Measurements from ENCODE around the gene KANSL1. TPM values are rescaled to one million over a fixed set of nuclear protein-coding genes. Genes with fewer than 3 reads are reported as not detected.

Gene KANSL1
- total RNA-seq, 1 experiment from 2014 or later, result 47.6 TPM

DNA sequence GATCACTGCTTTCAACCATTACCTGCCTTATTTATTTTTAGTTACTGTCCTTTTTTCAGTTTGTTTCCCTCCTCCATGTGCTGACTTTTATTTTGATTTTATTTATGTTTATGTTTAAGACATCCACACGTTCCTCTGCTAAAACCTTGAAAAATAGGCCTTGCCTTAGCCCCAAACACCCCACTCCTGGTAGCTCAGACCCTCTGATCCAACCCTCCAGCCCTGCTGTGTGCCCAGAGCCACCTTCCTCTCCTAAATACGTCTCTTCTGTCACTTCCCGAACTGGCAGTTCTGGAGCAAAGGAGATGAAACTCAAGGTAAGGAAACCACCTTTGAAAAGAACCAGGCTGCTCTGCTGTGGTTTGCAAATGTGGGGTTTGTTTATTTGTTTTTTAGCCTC, 203.5 kb downstream of the KANSL1 start:
- Histone ChIP-seq H3K79me2 (ENCODE audit: low read length) (no peaks in the 10 kb centered on the region), H3K36me3 (ENCODE audit: low read depth, low read length) (no peaks in the 10 kb centered on the region), H3K9me3 (ENCODE audit: low read length) (no peaks in the 10 kb centered on the region), H3K4me1 (ENCODE audit: insufficient read depth, low read length) (no peaks in the 10 kb centered on the region), H4K20me1 (ENCODE audit: low read length) (no peaks in the 10 kb centered on the region), H3K9ac (ENCODE audit: low read length) (no peak overlapping the region), H3K9me2 (replicated peaks; ENCODE audit: low read length) (no peaks in the 10 kb centered on the region), H2AFZ (ENCODE audit: low read length) (no peak overlapping the region), H3K4me3 (ENCODE audit: low read length) (no peak overlapping the region), H3K27ac (ENCODE audit: low read length) (no peak overlapping the region), H3F3A (ENCODE audit: low read length, unreplicated experiment) (no peaks in the 10 kb centered on the region), H3K27me3 (ENCODE audit: low read length) (no peaks in the 10 kb centered on the region), H3K4me2 (ENCODE audit: low read length) (no peak overlapping the region)
- POLR2A ChIA-PET (ENCODE audit: unreplicated experiment), result no interaction called here
- TF ChIP-seq, protein P1, sequence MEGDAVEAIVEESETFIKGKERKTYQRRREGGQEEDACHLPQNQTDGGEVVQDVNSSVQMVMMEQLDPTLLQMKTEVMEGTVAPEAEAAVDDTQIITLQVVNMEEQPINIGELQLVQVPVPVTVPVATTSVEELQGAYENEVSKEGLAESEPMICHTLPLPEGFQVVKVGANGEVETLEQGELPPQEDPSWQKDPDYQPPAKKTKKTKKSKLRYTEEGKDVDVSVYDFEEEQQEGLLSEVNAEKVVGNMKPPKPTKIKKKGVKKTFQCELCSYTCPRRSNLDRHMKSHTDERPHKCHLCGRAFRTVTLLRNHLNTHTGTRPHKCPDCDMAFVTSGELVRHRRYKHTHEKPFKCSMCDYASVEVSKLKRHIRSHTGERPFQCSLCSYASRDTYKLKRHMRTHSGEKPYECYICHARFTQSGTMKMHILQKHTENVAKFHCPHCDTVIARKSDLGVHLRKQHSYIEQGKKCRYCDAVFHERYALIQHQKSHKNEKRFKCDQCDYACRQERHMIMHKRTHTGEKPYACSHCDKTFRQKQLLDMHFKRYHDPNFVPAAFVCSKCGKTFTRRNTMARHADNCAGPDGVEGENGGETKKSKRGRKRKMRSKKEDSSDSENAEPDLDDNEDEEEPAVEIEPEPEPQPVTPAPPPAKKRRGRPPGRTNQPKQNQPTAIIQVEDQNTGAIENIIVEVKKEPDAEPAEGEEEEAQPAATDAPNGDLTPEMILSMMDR (conservative IDR thresholded peaks at IDR 0.05; ENCODE audit: low read depth, low read length), result no peak
- TF ChIP-seq EZH2 (IDR thresholded peaks at IDR 0.05; ENCODE audit: low read length, unreplicated experiment) (no peak), EZH2phosphoT487 (IDR thresholded peaks at IDR 0.05; ENCODE audit: borderline replicate concordance, low read length) (no peak)
- DNase-seq (no peak), ATAC-seq (no peak)
- no TSS peak for BruUV-seq (replicated peaks)
- intact Hi-C loops (cut with micrococcal nuclease), result no loop called here
- CTCF ChIA-PET, result no interaction called here

DNA sequence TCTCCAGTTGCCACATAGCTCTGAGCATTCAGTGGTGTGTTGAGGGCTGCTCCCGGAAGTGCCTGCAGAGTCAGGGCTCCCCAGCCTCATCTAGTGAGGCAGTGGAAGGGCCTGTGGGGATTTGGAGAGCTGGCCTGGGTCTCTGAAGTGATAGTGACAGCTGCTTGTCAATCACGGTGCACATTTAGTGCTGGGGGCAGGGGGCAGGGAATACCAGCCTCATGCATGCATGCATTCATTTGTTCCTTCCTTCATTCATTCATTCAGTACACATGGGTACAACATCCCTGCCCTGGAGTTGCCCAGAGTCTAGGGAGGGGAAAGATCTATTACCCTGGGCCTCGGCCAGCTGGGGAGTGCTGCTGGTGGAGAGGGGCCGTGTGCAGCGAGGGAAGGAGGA, 205.5 kb downstream of the KANSL1 start:
- H3K4me1 ChIP-seq (ENCODE audit: insufficient read depth, low read length), result no peaks in the 10 kb centered on the region
- no peaks in the 10 kb centered on the region for H3F3A ChIP-seq (ENCODE audit: low read length, unreplicated experiment)
- H3K36me3 ChIP-seq (ENCODE audit: low read depth, low read length), result no peaks in the 10 kb centered on the region
- intact Hi-C loops (cut with micrococcal nuclease), result no loop called here
- H3K79me2 ChIP-seq (ENCODE audit: low read length), result no peaks in the 10 kb centered on the region
- no peak overlapping the region for H3K4me2 ChIP-seq (ENCODE audit: low read length)
- no peaks in the 10 kb centered on the region for H4K20me1 ChIP-seq (ENCODE audit: low read length)
- H3K4me3 ChIP-seq (ENCODE audit: low read length), result no peak overlapping the region
- DNase-seq, result no peak
- no peaks in the 10 kb centered on the region for H3K27me3 ChIP-seq (ENCODE audit: low read length)
- no peaks in the 10 kb centered on the region for H3K9me2 ChIP-seq (replicated peaks; ENCODE audit: low read length)
- no peak overlapping the region for H3K27ac ChIP-seq (ENCODE audit: low read length)
- ChIA-PET POLR2A (ENCODE audit: unreplicated experiment) (no interaction called here), CTCF (no interaction called here)
- H3K9me3 ChIP-seq (ENCODE audit: low read length), result no peaks in the 10 kb centered on the region
- no TSS peak for BruUV-seq (replicated peaks)
- TF ChIP-seq EZH2 (IDR thresholded peaks at IDR 0.05; ENCODE audit: low read length, unreplicated experiment), result no peak
- TF ChIP-seq, protein P1 (conservative IDR thresholded peaks at IDR 0.05; ENCODE audit: low read depth, low read length), result no peak
- no peak for TF ChIP-seq EZH2phosphoT487 (IDR thresholded peaks at IDR 0.05; ENCODE audit: borderline replicate concordance, low read length)
- no peak overlapping the region for H2AFZ ChIP-seq (ENCODE audit: low read length)
- no peak for ATAC-seq
- H3K9ac ChIP-seq (ENCODE audit: low read length), result no peak overlapping the region

DNA sequence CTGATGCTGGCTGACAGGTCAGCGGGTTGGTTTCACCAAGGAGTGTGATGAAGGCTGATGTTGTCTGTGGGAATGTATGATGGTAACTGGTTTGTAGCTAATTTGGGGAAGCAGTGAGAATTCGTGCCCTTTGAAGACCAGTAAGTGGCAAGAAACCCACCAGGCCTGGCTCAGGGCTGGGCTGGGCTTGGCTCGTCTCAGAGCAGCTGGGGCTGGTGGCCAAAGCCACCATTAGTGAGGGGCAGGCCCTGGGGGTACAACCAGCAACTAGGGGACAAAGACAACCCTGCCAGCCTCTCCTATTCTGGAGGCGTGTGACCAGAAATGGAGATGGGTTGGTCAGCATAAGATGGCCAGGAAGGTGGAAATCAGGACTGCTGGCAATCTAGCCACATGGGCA, 207.2 kb downstream of the KANSL1 start:
- Histone ChIP-seq H3K9ac (ENCODE audit: low read length) (no peak overlapping the region), H3K4me3 (ENCODE audit: low read length) (no peak overlapping the region), H3K4me1 (ENCODE audit: insufficient read depth, low read length) (no peaks in the 10 kb centered on the region), H3K27ac (ENCODE audit: low read length) (no peak overlapping the region), H3K79me2 (ENCODE audit: low read length) (no peaks in the 10 kb centered on the region), H3F3A (ENCODE audit: low read length, unreplicated experiment) (no peaks in the 10 kb centered on the region), H3K27me3 (ENCODE audit: low read length) (no peaks in the 10 kb centered on the region), H3K9me2 (replicated peaks; ENCODE audit: low read length) (no peaks in the 10 kb centered on the region), H4K20me1 (ENCODE audit: low read length) (no peaks in the 10 kb centered on the region), H3K36me3 (ENCODE audit: low read depth, low read length) (no peaks in the 10 kb centered on the region), H2AFZ (ENCODE audit: low read length) (no peak overlapping the region), H3K4me2 (ENCODE audit: low read length) (no peak overlapping the region), H3K9me3 (ENCODE audit: low read length) (no peaks in the 10 kb centered on the region)
- BruUV-seq (replicated peaks), result no TSS peak
- intact Hi-C loops (cut with micrococcal nuclease), result no loop called here
- no peak for DNase-seq
- ChIA-PET POLR2A (ENCODE audit: unreplicated experiment) (no interaction called here), CTCF (no interaction called here)
- TF ChIP-seq EZH2 (IDR thresholded peaks at IDR 0.05; ENCODE audit: low read length, unreplicated experiment) (no peak), EZH2phosphoT487 (IDR thresholded peaks at IDR 0.05; ENCODE audit: borderline replicate concordance, low read length) (no peak)
- TF ChIP-seq, protein P1 (conservative IDR thresholded peaks at IDR 0.05; ENCODE audit: low read depth, low read length), result no peak
- no peak for ATAC-seq

Data from PC-3 (cell line).